Keratinocyte (primary cell): ENCODE results near the gene TAB2. TPM values are rescaled to one million over a fixed set of nuclear protein-coding genes. Genes with fewer than 3 reads are reported as not detected.

Experiments used
- DNase-seq: peaks from one replicate; pipeline ENCODE4 v3.0.0-alpha.2; 2011; ENCODE audit warnings: low read depth, missing footprints, low spot score
- FAIRE-seq: peaks from 2 replicates; lab custom pipeline; 2011; peaks lifted over from hg19 to GRCh38; lab: Jason Lieb, UNC
- H2AFZ ChIP-seq: 2 replicates; pipeline ENCODE4 v1.6.0; 2012; ENCODE audit warnings: low read length, control low read depth, inconsistent platforms; ENCODE audit not compliant: control insufficient read depth
- H3K27ac ChIP-seq: 2 replicates; pipeline ENCODE4 v1.5.1; 2011; ENCODE audit warnings: low read length; ENCODE audit not compliant: control insufficient read depth, insufficient read depth
- H3K27me3 ChIP-seq: 3 replicates; pipeline ENCODE4 v1.6.0; 2011; ENCODE audit warnings: low read length; ENCODE audit not compliant: control insufficient read depth, insufficient read depth; ENCODE audit errors: extremely low read depth
- H3K36me3 ChIP-seq, 2 experiments: 2 replicates in 1 of 2; 3 replicates in 1 of 2; pipeline ENCODE4 v1.5.1; 2011; ENCODE audit warnings: low read length in 2 of 2, mild to moderate bottlenecking in 1 of 2; ENCODE audit not compliant: control insufficient read depth in 2 of 2, insufficient read depth in 2 of 2; ENCODE audit errors: extremely low read depth in 1 of 2
- H3K4me1 ChIP-seq: 3 replicates; pipeline ENCODE4 v1.5.1; 2011; ENCODE audit warnings: low read length; ENCODE audit not compliant: control insufficient read depth, insufficient read depth; ENCODE audit errors: extremely low read depth
- H3K4me2 ChIP-seq: 3 replicates; pipeline ENCODE4 v1.6.0; 2011; ENCODE audit warnings: low read depth, low read length; ENCODE audit not compliant: control insufficient read depth, insufficient read depth; ENCODE audit errors: extremely low read depth
- H3K4me3 ChIP-seq, 3 experiments: fragments of 200-600 bp in 1 of 3; sonication (generic) in 1 of 3; 2 replicates in 2 of 3; 3 replicates in 1 of 3; pipeline ENCODE4 v1.5.1; 2011 to 2016; ENCODE audit warnings: low read length in 3 of 3, mild to moderate bottlenecking in 3 of 3, control low read depth in 2 of 3, inconsistent platforms in 1 of 3, low read depth in 1 of 3, mixed read lengths in 1 of 3, mixed run types in 1 of 3, moderate library complexity in 1 of 3; ENCODE audit not compliant: control insufficient read depth in 2 of 3, insufficient read depth in 2 of 3; ENCODE audit errors: extremely low read depth in 1 of 3
- H3K79me2 ChIP-seq: 2 replicates; pipeline ENCODE4 v1.6.0; 2012; ENCODE audit warnings: low read length; ENCODE audit not compliant: control insufficient read depth, insufficient read depth
- H3K9ac ChIP-seq: 3 replicates; pipeline ENCODE4 v1.6.0; 2011; ENCODE audit warnings: low read length; ENCODE audit not compliant: control insufficient read depth, insufficient read depth; ENCODE audit errors: extremely low read depth
- H3K9me1 ChIP-seq: 3 replicates; pipeline ENCODE4 v1.6.0; 2011; ENCODE audit warnings: low read length; ENCODE audit not compliant: control insufficient read depth, insufficient read depth; ENCODE audit errors: extremely low read depth
- H3K9me3 ChIP-seq: 2 replicates; pipeline ENCODE4 v1.5.1; 2012; ENCODE audit warnings: low read depth, low read length; ENCODE audit not compliant: control insufficient read depth
- H4K20me1 ChIP-seq: 3 replicates; pipeline ENCODE4 v1.6.0; 2011; ENCODE audit warnings: low read length; ENCODE audit not compliant: control insufficient read depth, insufficient read depth; ENCODE audit errors: extremely low read depth
- EZH2 ChIP-seq: IDR thresholded peaks from one replicate; pipeline ENCODE4 v1.6.1; 2012; ENCODE audit warnings: inconsistent platforms, mild to moderate bottlenecking, low read length, moderate library complexity
- dilution Hi-C: fragments of 300-500 bp; cut with MboI; formaldehyde crosslinking; loops from one replicate; pipeline ENCODE4 v1.7.0; 2020; ENCODE audit warnings: low sequenced_read_pairs; ENCODE audit not compliant: extremely low pct_ligation_motif_present
- polyA plus RNA-seq, 5 experiments: library from polyadenylated mRNA; depleted of rRNA in 3 of 5; stranded (reverse) in 3 of 5; stranded (forward) in 1 of 5; unstranded in 1 of 5; fragments of >200 nt; gene quantifications; 1 replicate in 1 of 5; 2 replicates in 3 of 5; 3 replicates in 1 of 5; pipeline versions ENCODE4 v1.2.1 to v1.2.3, GENCODE V29; 2011 to 2012; ENCODE audit warnings: missing spikeins in 2 of 5, low read depth in 1 of 5, low replicate concordance in 1 of 5
- TF ChIP-seq, protein P1 (sequence below), 3 experiments: IDR thresholded peaks in 1 of 3; conservative IDR thresholded peaks in 1 of 3; optimal IDR thresholded peaks in 1 of 3; 2 replicates in 2 of 3; 3 replicates in 1 of 3; pipeline versions ENCODE3 to v1.5.1; 2011; ENCODE audit warnings: low read length in 3 of 3, mild to moderate bottlenecking in 3 of 3, moderate library complexity in 2 of 3, control low read depth in 1 of 3, inconsistent platforms in 1 of 3; ENCODE audit not compliant: insufficient read depth in 2 of 3; ENCODE audit errors: extremely low read depth in 1 of 3

The TAB2 gene
- polyA plus RNA-seq, 1 donor (not counting 4 experiments of a cell fraction or from before 2014, with no cell fraction given): 47.5 TPM

DNA sequence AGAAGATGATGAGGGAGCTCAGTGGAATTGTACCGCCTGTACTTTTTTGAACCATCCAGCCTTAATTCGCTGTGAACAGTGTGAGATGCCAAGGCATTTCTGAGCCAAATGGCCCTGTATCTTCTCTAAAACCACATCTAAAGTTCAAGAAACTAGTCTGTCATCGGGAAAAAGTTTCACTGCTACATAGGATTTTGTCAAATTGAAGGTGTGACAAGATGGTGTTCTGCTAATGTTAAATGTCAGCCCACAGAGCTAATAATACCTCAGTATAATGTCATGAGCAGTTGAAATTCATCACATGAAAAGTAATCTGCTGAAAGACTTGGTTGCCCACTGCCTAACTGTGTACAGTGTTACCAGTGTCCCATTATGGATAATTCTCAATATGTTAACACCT lies 92.1 kb downstream of the TAB2 start:
- H3K27me3 ChIP-seq: no peaks in the 10 kb centered on the region
- no peak overlapping the region for H3K4me2 ChIP-seq
- H3K4me1 ChIP-seq: peaks cover 6% of the 10 kb centered on the region
- no peaks in the 10 kb centered on the region for H3K79me2 ChIP-seq
- no peak overlapping the region for H3K9ac ChIP-seq
- H3K4me3 ChIP-seq: no peak overlapping the region
- H3K9me1 ChIP-seq: no peaks in the 10 kb centered on the region
- dilution Hi-C loops: loop anchor here (25.0 kb wide), 1 partner anchor 322 kb away; no protein-coding TSS in a partner anchor
- H3K27ac ChIP-seq: no peak overlapping the region
- no peaks in the 10 kb centered on the region for H3K9me3 ChIP-seq
- no peaks in the 10 kb centered on the region for H4K20me1 ChIP-seq
- no peak for FAIRE-seq
- peaks cover 4 to 5% of the 10 kb centered on the region in 2 experiments for H3K36me3 ChIP-seq
- no peak for DNase-seq
- no peak overlapping the region for H2AFZ ChIP-seq
- TF ChIP-seq, protein P1, sequence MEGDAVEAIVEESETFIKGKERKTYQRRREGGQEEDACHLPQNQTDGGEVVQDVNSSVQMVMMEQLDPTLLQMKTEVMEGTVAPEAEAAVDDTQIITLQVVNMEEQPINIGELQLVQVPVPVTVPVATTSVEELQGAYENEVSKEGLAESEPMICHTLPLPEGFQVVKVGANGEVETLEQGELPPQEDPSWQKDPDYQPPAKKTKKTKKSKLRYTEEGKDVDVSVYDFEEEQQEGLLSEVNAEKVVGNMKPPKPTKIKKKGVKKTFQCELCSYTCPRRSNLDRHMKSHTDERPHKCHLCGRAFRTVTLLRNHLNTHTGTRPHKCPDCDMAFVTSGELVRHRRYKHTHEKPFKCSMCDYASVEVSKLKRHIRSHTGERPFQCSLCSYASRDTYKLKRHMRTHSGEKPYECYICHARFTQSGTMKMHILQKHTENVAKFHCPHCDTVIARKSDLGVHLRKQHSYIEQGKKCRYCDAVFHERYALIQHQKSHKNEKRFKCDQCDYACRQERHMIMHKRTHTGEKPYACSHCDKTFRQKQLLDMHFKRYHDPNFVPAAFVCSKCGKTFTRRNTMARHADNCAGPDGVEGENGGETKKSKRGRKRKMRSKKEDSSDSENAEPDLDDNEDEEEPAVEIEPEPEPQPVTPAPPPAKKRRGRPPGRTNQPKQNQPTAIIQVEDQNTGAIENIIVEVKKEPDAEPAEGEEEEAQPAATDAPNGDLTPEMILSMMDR (optimal IDR thresholded peaks at IDR 0.05 in 1 of 3, IDR thresholded peaks at IDR 0.05 in 1 of 3, conservative IDR thresholded peaks at IDR 0.05 in 1 of 3; ENCODE audit: extremely low read depth in 1 of 3, insufficient read depth in 2 of 3, low read length in 3 of 3): no peak
- no peak for TF ChIP-seq EZH2

- no peak overlapping the region for H3K4me2 ChIP-seq
- dilution Hi-C loops: loop anchor here (25.0 kb wide), 1 partner anchor 323 kb away; no protein-coding TSS in a partner anchor
- no peaks in the 10 kb centered on the region for H3K27me3 ChIP-seq
- H3K4me1 ChIP-seq: peaks cover 6% of the 10 kb centered on the region
- no peak overlapping the region for H3K27ac ChIP-seq
- DNase-seq (no peak), FAIRE-seq (no peak)
- H3K9me3 ChIP-seq: no peaks in the 10 kb centered on the region
- H3K9me1 ChIP-seq: no peaks in the 10 kb centered on the region
- no peaks in the 10 kb centered on the region for H3K79me2 ChIP-seq
- peaks cover 4 to 5% of the 10 kb centered on the region in 2 experiments for H3K36me3 ChIP-seq
- H3K9ac ChIP-seq: no peak overlapping the region
- H3K4me3 ChIP-seq: no peak overlapping the region
- H4K20me1 ChIP-seq: no peaks in the 10 kb centered on the region
- no peak overlapping the region for H2AFZ ChIP-seq
- TF ChIP-seq, protein P1 (optimal IDR thresholded peaks at IDR 0.05 in 1 of 3, IDR thresholded peaks at IDR 0.05 in 1 of 3, conservative IDR thresholded peaks at IDR 0.05 in 1 of 3; ENCODE audit: extremely low read depth in 1 of 3, insufficient read depth in 2 of 3, low read length in 3 of 3): no peak
- no peak for TF ChIP-seq EZH2
Measured at GRCh38 chr6:149410557-149410956, 93.0 kb downstream of the TAB2 start.
